Nephron (organoid): ENCODE data around the gene LPAR3.
A peak's percentile ranks its signal among the peaks of the same experiment; 100 is the strongest.

Source experiments
- H3K27ac Mint-ChIP-seq, 3 experiments: 2 replicates each; pipeline ENCODE4 v1.8.0; 2020; ENCODE audit warnings: mixed read lengths in 3 of 3, mild to moderate bottlenecking in 2 of 3, moderate library complexity in 1 of 3
- H3K27me3 Mint-ChIP-seq: 2 replicates; pipeline ENCODE4 v1.8.0; 2021; ENCODE audit warnings: low read depth, mild to moderate bottlenecking, moderate library complexity, mixed read lengths
- H3K36me3 Mint-ChIP-seq: 2 replicates; pipeline ENCODE4 v1.8.0; 2020; ENCODE audit warnings: low read depth, mixed read lengths
- H3K4me1 Mint-ChIP-seq: 2 replicates; pipeline ENCODE4 v1.8.0; 2020; ENCODE audit warnings: mixed read lengths
- H3K4me3 Mint-ChIP-seq, 3 experiments: 2 replicates each; pipeline ENCODE4 v1.8.0; 2020; ENCODE audit warnings: mild to moderate bottlenecking in 3 of 3, mixed read lengths in 3 of 3, moderate library complexity in 2 of 3
- H3K9me3 Mint-ChIP-seq: 2 replicates; pipeline ENCODE4 v1.8.0; 2020; ENCODE audit warnings: mixed read lengths
- CTCF ChIP-seq, 3 experiments: fragments of 200-600 bp; sonication (generic); IDR thresholded peaks; one replicate each; pipeline ENCODE4 v1.5.0; 2021; ENCODE audit warnings: antibody characterized with exemption in 3 of 3; ENCODE audit not compliant: unreplicated experiment in 3 of 3

The LPAR3 gene

GRCh38 chr1:84890566-84890965, 2.4 kb downstream of the LPAR3 start:
- no peak for TF ChIP-seq CTCF (IDR thresholded peaks at IDR 0.05; ENCODE audit: unreplicated experiment in 3 of 3)
- H3K27me3 Mint-ChIP-seq: peaks cover 73% of the 10 kb centered on the region

GRCh38 chr1:84889437-84889836, 3.6 kb downstream of the LPAR3 start:
- Mint-ChIP-seq H3K36me3 (no peaks in the 10 kb centered on the region), H3K27ac (no peak overlapping the region), H3K27me3 (peaks cover 62% of the 10 kb centered on the region), H3K4me1 (peaks cover 12% of the 10 kb centered on the region), H3K9me3 (no peaks in the 10 kb centered on the region), H3K4me3 (no peak overlapping the region)
- no peak for TF ChIP-seq CTCF (IDR thresholded peaks at IDR 0.05; ENCODE audit: unreplicated experiment in 3 of 3)

More at GRCh38 chr1:84890566-84890965, 2.4 kb downstream of the LPAR3 start:
- H3K27ac Mint-ChIP-seq: peak overlapping the region in 1 of 3 experiments; percentile 6
- no peaks in the 10 kb centered on the region for H3K9me3 Mint-ChIP-seq
- peaks cover 12% of the 10 kb centered on the region for H3K4me1 Mint-ChIP-seq
- peak overlapping the region; percentile 6 to 51 (median 23) for H3K4me3 Mint-ChIP-seq
- no peaks in the 10 kb centered on the region for H3K36me3 Mint-ChIP-seq

GRCh38 chr1:84888753-84889152, 4.3 kb downstream of the LPAR3 start:
- no peak overlapping the region for H3K4me3 Mint-ChIP-seq
- no peak overlapping the region for H3K27ac Mint-ChIP-seq
- peaks cover 55% of the 10 kb centered on the region for H3K27me3 Mint-ChIP-seq
- H3K36me3 Mint-ChIP-seq: no peaks in the 10 kb centered on the region
- H3K4me1 Mint-ChIP-seq: peaks cover 8% of the 10 kb centered on the region
- no peak for TF ChIP-seq CTCF (IDR thresholded peaks at IDR 0.05; ENCODE audit: unreplicated experiment in 3 of 3)
- no peaks in the 10 kb centered on the region for H3K9me3 Mint-ChIP-seq

GRCh38 chr1:84887261-84887934, 5.6 kb downstream of the LPAR3 start:
- Mint-ChIP-seq H3K4me1 (peaks cover 4% of the 10 kb centered on the region), H3K36me3 (no peaks in the 10 kb centered on the region)

GRCh38 chr1:84885469-84885868, 7.5 kb downstream of the LPAR3 start:
- Mint-ChIP-seq H3K27ac (no peak overlapping the region), H3K27me3 (peaks cover 26% of the 10 kb centered on the region), H3K9me3 (peaks cover 5% of the 10 kb centered on the region), H3K4me1 (peaks cover under 1% of the 10 kb centered on the region), H3K4me3 (no peak overlapping the region), H3K36me3 (no peaks in the 10 kb centered on the region)
- no peak for TF ChIP-seq CTCF (IDR thresholded peaks at IDR 0.05; ENCODE audit: unreplicated experiment in 3 of 3)

More at GRCh38 chr1:84887261-84887934, 5.6 kb downstream of the LPAR3 start:
- Mint-ChIP-seq H3K9me3 (no peaks in the 10 kb centered on the region), H3K4me3 (no peak overlapping the region), H3K27ac (no peak overlapping the region), H3K27me3 (peaks cover 45% of the 10 kb centered on the region)
- TF ChIP-seq CTCF (IDR thresholded peaks at IDR 0.05; ENCODE audit: unreplicated experiment in 3 of 3): no peak
